Osteocyte (in vitro differentiated cells): Measurements from ENCODE around the gene C16orf78. TPM values are rescaled to one million over a fixed set of nuclear protein-coding genes. Genes with fewer than 3 reads are reported as not detected.
"Not testable (repeated sequence)": the region's sequence is repeated elsewhere in the genome, so short reads cannot be mapped to it uniquely, and the experiment has no call there.

Source experiments
- DNase-seq: peaks from one replicate; pipeline ENCODE4 v3.0.0; 2021; ENCODE audit warnings: mixed read lengths; ENCODE audit not compliant: unreplicated experiment; ENCODE audit errors: extremely low spot score
- H3K27ac Mint-ChIP-seq: one replicate; pipeline ENCODE4 v1.8.0; 2021; ENCODE audit warnings: mild to moderate bottlenecking, mixed read lengths; ENCODE audit not compliant: unreplicated experiment
- H3K27me3 Mint-ChIP-seq: one replicate; pipeline ENCODE4 v1.8.0; 2021; ENCODE audit warnings: mixed read lengths; ENCODE audit not compliant: unreplicated experiment
- H3K36me3 Mint-ChIP-seq: one replicate; pipeline ENCODE4 v1.8.0; 2021; ENCODE audit warnings: mixed read lengths; ENCODE audit not compliant: unreplicated experiment
- H3K4me1 Mint-ChIP-seq: one replicate; pipeline ENCODE4 v1.8.0; 2021; ENCODE audit warnings: mixed read lengths; ENCODE audit not compliant: unreplicated experiment
- H3K4me3 Mint-ChIP-seq: one replicate; pipeline ENCODE4 v1.8.0; 2021; ENCODE audit warnings: mild to moderate bottlenecking, moderate library complexity, mixed read lengths; ENCODE audit not compliant: unreplicated experiment
- H3K9me3 Mint-ChIP-seq: one replicate; pipeline ENCODE4 v1.8.0; 2021; ENCODE audit warnings: mixed read lengths; ENCODE audit not compliant: unreplicated experiment
- CTCF ChIP-seq: fragments of 200-600 bp; sonication (generic); IDR thresholded peaks from 2 replicates; pipeline ENCODE4 v1.5.0; 2021; ENCODE audit warnings: antibody characterized with exemption, mild to moderate bottlenecking, moderate library complexity
- total RNA-seq: library from RNA; stranded (reverse); gene quantifications from 2 replicates; pipeline ENCODE4 v1.2.1, GENCODE V29; 2021

Gene C16orf78
- total RNA-seq, 1 donor from 2014 or later, result not detected

- Mint-ChIP-seq H3K36me3 (no peaks in the 10 kb centered on the region), H3K9me3 (no peaks in the 10 kb centered on the region), H3K4me1 (no peaks in the 10 kb centered on the region), H3K4me3 (no peak overlapping the region), H3K27ac (no peak overlapping the region), H3K27me3 (peaks cover 2% of the 10 kb centered on the region)
- DNase-seq, result no peak
- no peak for TF ChIP-seq CTCF
Measured at GRCh38 chr16:49354101-49354500, 19.5 kb upstream of the C16orf78 start.

GRCh38 chr16:49354991-49355390 is 18.6 kb upstream of the C16orf78 start:
- Mint-ChIP-seq H3K4me3 (no peak overlapping the region), H3K36me3 (no peaks in the 10 kb centered on the region), H3K4me1 (no peaks in the 10 kb centered on the region), H3K27me3 (peaks cover 2% of the 10 kb centered on the region), H3K9me3 (no peaks in the 10 kb centered on the region), H3K27ac (no peak overlapping the region)
- no peak for TF ChIP-seq CTCF
- no peak for DNase-seq

GRCh38 chr16:49355933-49356665 is 17.5 kb upstream of the C16orf78 start:
- no peak overlapping the region for H3K4me3 Mint-ChIP-seq
- H3K27ac Mint-ChIP-seq, result no peak overlapping the region
- H3K27me3 Mint-ChIP-seq, result no peaks in the 10 kb centered on the region
- H3K36me3 Mint-ChIP-seq, result no peaks in the 10 kb centered on the region
- H3K9me3 Mint-ChIP-seq, result no peaks in the 10 kb centered on the region
- DNase-seq, result no peak
- no peak for TF ChIP-seq CTCF
- no peaks in the 10 kb centered on the region for H3K4me1 Mint-ChIP-seq

GRCh38 chr16:49356728-49357488 is 16.7 kb upstream of the C16orf78 start:
- Mint-ChIP-seq H3K4me3 (no peak overlapping the region), H3K4me1 (no peaks in the 10 kb centered on the region), H3K27ac (no peak overlapping the region), H3K9me3 (no peaks in the 10 kb centered on the region), H3K36me3 (no peaks in the 10 kb centered on the region), H3K27me3 (no peaks in the 10 kb centered on the region)
- DNase-seq, result no peak
- TF ChIP-seq CTCF, result no peak

GRCh38 chr16:49359591-49359990 is 14.0 kb upstream of the C16orf78 start:
- no peak for TF ChIP-seq CTCF
- Mint-ChIP-seq H3K9me3 (no peaks in the 10 kb centered on the region), H3K4me1 (no peaks in the 10 kb centered on the region), H3K27me3 (no peaks in the 10 kb centered on the region), H3K4me3 (no peak overlapping the region), H3K27ac (no peak overlapping the region), H3K36me3 (no peaks in the 10 kb centered on the region)
- no peak for DNase-seq

GRCh38 chr16:49361731-49362130 is 11.9 kb upstream of the C16orf78 start:
- H3K4me3 Mint-ChIP-seq, H3K27ac Mint-ChIP-seq, DNase-seq, H3K4me1 Mint-ChIP-seq, H3K27me3 Mint-ChIP-seq, H3K36me3 Mint-ChIP-seq, H3K9me3 Mint-ChIP-seq: not testable (repeated sequence)
